Measurements from ENCODE around the gene RMDN2. TPM values are rescaled to one million over a fixed set of nuclear protein-coding genes. Genes with fewer than 3 reads are reported as not detected.

The RMDN2 gene, protein sequence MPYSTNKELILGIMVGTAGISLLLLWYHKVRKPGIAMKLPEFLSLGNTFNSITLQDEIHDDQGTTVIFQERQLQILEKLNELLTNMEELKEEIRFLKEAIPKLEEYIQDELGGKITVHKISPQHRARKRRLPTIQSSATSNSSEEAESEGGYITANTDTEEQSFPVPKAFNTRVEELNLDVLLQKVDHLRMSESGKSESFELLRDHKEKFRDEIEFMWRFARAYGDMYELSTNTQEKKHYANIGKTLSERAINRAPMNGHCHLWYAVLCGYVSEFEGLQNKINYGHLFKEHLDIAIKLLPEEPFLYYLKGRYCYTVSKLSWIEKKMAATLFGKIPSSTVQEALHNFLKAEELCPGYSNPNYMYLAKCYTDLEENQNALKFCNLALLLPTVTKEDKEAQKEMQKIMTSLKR
- polyA plus RNA-seq (2011; rRNA removed): 4.5 and 6.9 TPM in 2 replicates
- polyA plus RNA-seq (2012; cell fraction: cytosol; rRNA removed): 1.2 TPM in 2 replicates
- 0.58 and 0.84 TPM in 2 replicates for polyA plus RNA-seq (2012; cell fraction: nucleus; rRNA removed)
- polyA plus RNA-seq (2017; fragmentation: RNase III; extraction: RNeasy Plus Mini Kit Qiagen cat#74134 plus additional on column Dnase treatment): 4.6 to 5.4 TPM (median 4.8 TPM) in 3 replicates
- polyA minus RNA-seq (2011; rRNA and poly(A)+ RNA removed): 0.99 and 1.3 TPM in 2 replicates

DNA sequence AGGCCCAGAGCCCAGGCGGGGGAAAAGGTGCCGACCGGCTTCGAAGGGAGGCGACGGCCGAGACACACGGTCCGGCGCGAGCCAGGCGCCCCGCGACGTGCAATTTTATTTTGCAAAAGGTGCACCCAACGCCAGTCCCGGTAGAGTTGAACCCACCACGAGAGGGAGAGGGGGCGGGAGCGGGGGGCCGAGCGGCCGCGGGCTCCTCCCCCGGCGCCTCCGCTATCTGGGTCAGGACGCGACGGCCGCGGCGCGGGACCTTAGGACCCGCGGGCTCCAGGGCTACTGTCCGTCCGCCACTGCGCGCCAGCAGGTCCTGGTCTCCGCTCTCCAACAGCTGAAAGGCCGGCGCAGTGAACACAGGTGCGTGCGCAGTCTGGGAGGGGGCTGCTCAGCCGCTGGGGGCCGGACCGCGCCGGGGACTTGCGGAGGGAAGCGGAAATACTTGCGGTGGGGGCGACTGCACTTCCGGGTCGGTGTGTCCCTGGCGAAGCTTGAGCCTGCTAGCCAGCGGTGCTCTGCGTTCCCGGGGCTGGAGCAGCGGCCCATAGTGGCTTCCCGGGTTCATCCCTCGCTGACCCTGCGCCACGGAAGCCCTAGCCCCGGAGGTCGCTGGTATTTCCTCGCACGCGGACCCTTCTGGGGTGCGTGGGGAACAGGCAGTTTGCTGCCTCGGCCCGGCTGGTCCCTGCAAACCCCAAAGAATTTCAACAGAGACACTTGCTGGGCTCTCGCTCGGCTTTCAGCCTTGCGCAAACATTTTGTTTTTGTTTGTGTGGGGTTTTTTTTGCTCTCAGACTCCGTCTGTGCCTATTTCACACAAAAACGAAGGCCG lies at the start of gene RMDN2:
RMDN2 (plus strand) TSS at position 225 of the 835 bp plus-strand sequence. CDS start 3,991 bp downstream, outside the sequence.
- Histone ChIP-seq H3K4me1 (peaks cover 11% of the 10 kb centered on the region; the same call in 1 of the 3 replicates), H3K9me3 (no peaks in the 10 kb centered on the region), H3K4me3 (peak within 1 kb of the TSS; percentile 68), H3K27ac (peak within 1 kb of the TSS; percentile 82 to 94), H3K4me2 (peak within 1 kb of the TSS; percentile 85)
- under 1% methylated on average over 50 of the region's 79 CpGs for WGBS (ENCODE audit: missing lambda C conversion rate)
- FAIRE-seq: no peak
- peak; percentile 97 to 99 for ATAC-seq
- POLR2A ChIA-PET: interaction anchor here (0.6 to 1.2 kb wide), 9 partner anchors 10 to 849 kb away, joined by 3 to 5 read pairs (median 3); partner anchors contain the start of genes CEBPZ and NDUFAF7
- CTCF ChIA-PET: interaction anchor here (0.9 to 2.5 kb wide), 7 partner anchors 15 to 529 kb away, joined by 3 to 5 read pairs (median 3); no protein-coding TSS in a partner anchor
- peak; percentile 77 to 97 for DNase-seq (ENCODE audit: low read depth in 1 of 2, low spot score in 1 of 2)
- TF ChIP-seq JUN (IDR thresholded peaks at IDR 0.05) (peak; percentile 86 to 95; a peak in 4 of 5 replicates), ZFP36 (IDR thresholded peaks at IDR 0.05; ENCODE audit: borderline replicate concordance, partially characterized antibody) (no peak), RCOR1 (IDR thresholded peaks at IDR 0.05; ENCODE audit: low read depth, low read length) (no peak), POLR2A (IDR thresholded peaks at IDR 0.05; ENCODE audit: low read length) (peak; percentile 96), ESRRA (IDR thresholded peaks at IDR 0.05; ENCODE audit: borderline replicate concordance, low read length) (no peak), RAD21 (conservative IDR thresholded peaks at IDR 0.05 in 1 of 2, IDR thresholded peaks at IDR 0.05 in 1 of 2) (no peak), FOXS1 (CRISPR knock-in tag; IDR thresholded peaks at IDR 0.05) (no peak), HDAC2 (IDR thresholded peaks at IDR 0.05) (no peak), ZC3H11A (IDR thresholded peaks at IDR 0.05) (no peak), HOXB13 (CRISPR knock-in tag; IDR thresholded peaks at IDR 0.05; ENCODE audit: low read depth) (no peak), CBX2 (IDR thresholded peaks at IDR 0.05; ENCODE audit: borderline replicate concordance, low read depth) (no peak), POLR2AphosphoS2 (conservative IDR thresholded peaks at IDR 0.05; ENCODE audit: low read length) (no peak), TP53 (CRISPR knock-in tag; IDR thresholded peaks at IDR 0.05) (no peak), HOXA7 (CRISPR knock-in tag; IDR thresholded peaks at IDR 0.05) (no peak), EHF (CRISPR knock-in tag; IDR thresholded peaks at IDR 0.05) (no peak), RNF2 (IDR thresholded peaks at IDR 0.05; ENCODE audit: borderline replicate concordance, low read depth) (0 out of 2 replicates have a peak, but pooled peaks have one; percentile 83), KDM1A (IDR thresholded peaks at IDR 0.05; ENCODE audit: low read depth) (no peak), RARB (CRISPR knock-in tag; IDR thresholded peaks at IDR 0.05) (no peak), EHMT2 (IDR thresholded peaks at IDR 0.05; ENCODE audit: low read depth) (no peak), MYC (IDR thresholded peaks at IDR 0.05; ENCODE audit: borderline replicate concordance, low read length) (peak; percentile 62), CHD4 (IDR thresholded peaks at IDR 0.05; ENCODE audit: borderline replicate concordance) (no peak; the same call in 1 of the 2 replicates)
- TF ChIP-seq, protein P1, sequence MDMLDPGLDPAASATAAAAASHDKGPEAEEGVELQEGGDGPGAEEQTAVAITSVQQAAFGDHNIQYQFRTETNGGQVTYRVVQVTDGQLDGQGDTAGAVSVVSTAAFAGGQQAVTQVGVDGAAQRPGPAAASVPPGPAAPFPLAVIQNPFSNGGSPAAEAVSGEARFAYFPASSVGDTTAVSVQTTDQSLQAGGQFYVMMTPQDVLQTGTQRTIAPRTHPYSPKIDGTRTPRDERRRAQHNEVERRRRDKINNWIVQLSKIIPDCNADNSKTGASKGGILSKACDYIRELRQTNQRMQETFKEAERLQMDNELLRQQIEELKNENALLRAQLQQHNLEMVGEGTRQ (IDR thresholded peaks at IDR 0.05): no peak
- TF ChIP-seq, protein P2, sequence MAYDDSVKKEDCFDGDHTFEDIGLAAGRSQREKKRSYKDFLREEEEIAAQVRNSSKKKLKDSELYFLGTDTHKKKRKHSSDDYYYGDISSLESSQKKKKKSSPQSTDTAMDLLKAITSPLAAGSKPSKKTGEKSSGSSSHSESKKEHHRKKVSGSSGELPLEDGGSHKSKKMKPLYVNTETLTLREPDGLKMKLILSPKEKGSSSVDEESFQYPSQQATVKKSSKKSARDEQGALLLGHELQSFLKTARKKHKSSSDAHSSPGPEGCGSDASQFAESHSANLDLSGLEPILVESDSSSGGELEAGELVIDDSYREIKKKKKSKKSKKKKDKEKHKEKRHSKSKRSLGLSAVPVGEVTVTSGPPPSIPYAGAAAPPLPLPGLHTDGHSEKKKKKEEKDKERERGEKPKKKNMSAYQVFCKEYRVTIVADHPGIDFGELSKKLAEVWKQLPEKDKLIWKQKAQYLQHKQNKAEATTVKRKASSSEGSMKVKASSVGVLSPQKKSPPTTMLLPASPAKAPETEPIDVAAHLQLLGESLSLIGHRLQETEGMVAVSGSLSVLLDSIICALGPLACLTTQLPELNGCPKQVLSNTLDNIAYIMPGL (CRISPR knock-in tag; IDR thresholded peaks at IDR 0.05; ENCODE audit: borderline replicate concordance): 0 out of 2 replicates have a peak, but pooled peaks have one; percentile 36
- TF ChIP-seq, protein P3, sequence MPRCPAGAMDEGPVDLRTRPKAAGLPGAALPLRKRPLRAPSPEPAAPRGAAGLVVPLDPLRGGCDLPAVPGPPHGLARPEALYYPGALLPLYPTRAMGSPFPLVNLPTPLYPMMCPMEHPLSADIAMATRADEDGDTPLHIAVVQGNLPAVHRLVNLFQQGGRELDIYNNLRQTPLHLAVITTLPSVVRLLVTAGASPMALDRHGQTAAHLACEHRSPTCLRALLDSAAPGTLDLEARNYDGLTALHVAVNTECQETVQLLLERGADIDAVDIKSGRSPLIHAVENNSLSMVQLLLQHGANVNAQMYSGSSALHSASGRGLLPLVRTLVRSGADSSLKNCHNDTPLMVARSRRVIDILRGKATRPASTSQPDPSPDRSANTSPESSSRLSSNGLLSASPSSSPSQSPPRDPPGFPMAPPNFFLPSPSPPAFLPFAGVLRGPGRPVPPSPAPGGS (IDR thresholded peaks at IDR 0.05): peak; percentile 95
- TF ChIP-seq, protein P4, sequence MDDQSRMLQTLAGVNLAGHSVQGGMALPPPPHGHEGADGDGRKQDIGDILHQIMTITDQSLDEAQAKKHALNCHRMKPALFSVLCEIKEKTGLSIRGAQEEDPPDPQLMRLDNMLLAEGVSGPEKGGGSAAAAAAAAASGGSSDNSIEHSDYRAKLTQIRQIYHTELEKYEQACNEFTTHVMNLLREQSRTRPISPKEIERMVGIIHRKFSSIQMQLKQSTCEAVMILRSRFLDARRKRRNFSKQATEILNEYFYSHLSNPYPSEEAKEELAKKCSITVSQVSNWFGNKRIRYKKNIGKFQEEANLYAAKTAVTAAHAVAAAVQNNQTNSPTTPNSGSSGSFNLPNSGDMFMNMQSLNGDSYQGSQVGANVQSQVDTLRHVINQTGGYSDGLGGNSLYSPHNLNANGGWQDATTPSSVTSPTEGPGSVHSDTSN (IDR thresholded peaks at IDR 0.05): no peak
- TF ChIP-seq, protein P5, sequence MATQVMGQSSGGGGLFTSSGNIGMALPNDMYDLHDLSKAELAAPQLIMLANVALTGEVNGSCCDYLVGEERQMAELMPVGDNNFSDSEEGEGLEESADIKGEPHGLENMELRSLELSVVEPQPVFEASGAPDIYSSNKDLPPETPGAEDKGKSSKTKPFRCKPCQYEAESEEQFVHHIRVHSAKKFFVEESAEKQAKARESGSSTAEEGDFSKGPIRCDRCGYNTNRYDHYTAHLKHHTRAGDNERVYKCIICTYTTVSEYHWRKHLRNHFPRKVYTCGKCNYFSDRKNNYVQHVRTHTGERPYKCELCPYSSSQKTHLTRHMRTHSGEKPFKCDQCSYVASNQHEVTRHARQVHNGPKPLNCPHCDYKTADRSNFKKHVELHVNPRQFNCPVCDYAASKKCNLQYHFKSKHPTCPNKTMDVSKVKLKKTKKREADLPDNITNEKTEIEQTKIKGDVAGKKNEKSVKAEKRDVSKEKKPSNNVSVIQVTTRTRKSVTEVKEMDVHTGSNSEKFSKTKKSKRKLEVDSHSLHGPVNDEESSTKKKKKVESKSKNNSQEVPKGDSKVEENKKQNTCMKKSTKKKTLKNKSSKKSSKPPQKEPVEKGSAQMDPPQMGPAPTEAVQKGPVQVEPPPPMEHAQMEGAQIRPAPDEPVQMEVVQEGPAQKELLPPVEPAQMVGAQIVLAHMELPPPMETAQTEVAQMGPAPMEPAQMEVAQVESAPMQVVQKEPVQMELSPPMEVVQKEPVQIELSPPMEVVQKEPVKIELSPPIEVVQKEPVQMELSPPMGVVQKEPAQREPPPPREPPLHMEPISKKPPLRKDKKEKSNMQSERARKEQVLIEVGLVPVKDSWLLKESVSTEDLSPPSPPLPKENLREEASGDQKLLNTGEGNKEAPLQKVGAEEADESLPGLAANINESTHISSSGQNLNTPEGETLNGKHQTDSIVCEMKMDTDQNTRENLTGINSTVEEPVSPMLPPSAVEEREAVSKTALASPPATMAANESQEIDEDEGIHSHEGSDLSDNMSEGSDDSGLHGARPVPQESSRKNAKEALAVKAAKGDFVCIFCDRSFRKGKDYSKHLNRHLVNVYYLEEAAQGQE (IDR thresholded peaks at IDR 0.05): peak; percentile 81
